ENCODE measurements around the gene TLL2.

Gene TLL2

DNA sequence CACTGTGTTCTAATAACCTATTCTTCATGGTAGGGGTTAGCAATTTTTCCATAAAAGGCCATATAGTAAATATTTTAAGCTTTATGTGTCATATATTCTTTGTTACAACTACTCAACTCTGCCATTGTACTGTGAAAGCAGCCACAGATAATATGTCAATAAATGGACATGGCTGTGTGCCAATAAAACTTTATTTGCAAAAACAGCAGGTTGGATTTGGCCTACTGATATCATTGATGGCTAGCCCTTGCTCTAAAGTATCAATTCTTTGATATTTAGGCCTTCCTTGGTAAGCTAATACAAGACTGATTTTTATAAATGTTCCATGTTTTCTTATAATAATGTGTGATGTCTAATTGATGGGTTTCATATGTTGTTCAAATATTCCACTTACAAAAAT is 77.7 kb downstream of the TLL2 start:
- in situ Hi-C loops (cut with HindIII; ENCODE audit: low sequenced_read_pairs) = no loop called here

DNA sequence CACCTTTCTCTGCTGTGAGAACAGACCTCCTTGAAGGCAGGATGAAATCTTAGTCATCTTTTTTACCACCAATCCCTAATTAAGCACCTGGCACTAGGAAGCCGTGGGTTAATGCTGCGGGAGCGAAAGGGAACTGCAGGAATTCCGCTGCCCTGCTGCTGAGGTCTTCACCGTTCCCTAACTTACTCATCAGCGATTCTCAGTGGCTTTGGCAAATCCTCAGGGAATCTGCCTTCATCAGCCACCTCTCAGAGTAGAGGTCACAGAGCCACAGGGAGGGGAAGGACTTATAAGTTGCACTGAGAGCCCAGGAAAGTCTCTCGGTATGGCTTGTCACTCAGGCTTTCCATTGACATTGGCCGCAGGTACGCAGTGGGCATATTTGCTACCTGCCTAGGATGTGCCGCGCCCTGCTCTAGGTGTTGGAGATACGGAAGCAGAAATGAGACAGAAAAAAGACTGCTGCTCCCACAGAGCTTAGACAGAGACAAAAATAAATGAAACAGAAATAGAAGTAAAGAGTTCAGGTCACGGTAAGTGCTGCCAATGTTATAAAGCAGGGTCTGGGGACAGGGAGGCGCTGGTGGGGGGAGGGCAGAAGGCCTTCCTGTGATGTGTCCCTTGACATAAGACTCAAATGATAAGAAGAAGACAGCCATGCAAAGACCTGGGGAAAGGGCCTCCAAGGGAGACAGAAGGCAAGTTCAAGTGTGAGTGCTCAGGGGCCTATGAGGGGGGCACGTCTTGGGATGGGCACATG is 82.3 kb downstream of the TLL2 start:
- in situ Hi-C loops (cut with HindIII; ENCODE audit: low sequenced_read_pairs) = no loop called here

DNA sequence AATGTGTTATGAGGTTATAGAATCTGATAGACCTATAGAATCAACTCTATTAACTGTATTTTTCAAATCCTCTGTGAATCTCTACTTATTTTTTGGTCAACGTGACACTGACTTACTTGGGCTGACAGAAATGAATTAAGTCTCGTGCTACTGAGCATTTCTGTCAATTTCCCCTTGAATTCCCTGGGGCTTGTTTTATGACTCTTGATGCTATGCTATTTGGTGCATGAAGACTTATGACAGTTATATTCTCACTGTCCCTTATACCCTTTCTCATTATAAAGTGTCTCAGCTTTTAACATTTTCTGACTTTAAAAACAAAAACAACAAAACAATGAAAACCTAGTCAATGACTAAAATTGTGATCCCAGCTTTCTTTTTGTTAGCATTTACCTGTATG is 86.4 kb downstream of the TLL2 start:
- in situ Hi-C loops (cut with HindIII; ENCODE audit: low sequenced_read_pairs) = no loop called here

DNA sequence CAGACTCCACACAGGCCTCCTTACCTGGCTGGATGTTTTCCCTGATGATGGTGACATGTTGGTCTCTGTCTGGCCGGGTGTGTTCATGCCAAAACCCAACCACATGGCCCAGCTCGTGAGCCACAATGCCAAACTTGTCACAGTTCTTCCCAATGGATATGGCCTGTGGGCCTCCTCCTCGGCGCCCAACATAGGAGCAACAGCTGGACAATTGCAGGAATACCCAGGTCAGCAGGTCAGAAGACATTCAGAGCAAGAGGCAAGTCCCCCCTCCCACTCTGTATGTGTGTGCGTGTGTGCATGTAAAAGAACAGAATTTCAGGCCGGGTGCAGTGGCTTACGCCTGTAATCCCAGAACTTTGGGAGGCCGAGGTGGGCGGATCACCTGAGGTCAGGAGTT is 91.2 kb downstream of the TLL2 start:
- in situ Hi-C loops (cut with HindIII; ENCODE audit: low sequenced_read_pairs) = no loop called here

DNA sequence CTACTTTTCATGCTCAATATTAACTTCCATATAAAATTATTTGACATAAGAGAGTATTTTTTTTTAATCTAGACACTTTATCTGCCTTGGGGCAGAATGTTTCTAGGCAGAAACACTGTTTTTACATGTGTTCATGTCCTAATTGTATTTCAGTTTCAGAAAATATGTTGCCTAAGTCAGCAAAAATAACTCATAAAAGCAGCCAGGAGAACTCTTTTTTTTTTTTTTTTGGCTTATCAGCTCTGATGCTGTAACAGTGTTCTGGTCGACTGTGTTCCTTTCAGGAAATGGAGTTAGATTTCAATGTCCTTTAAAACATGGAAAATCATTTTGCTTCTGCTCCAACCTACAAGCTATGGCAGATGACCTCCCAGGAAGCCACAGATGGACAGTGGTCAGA is 91.7 kb downstream of the TLL2 start:
- in situ Hi-C loops (cut with HindIII; ENCODE audit: low sequenced_read_pairs) = no loop called here

DNA sequence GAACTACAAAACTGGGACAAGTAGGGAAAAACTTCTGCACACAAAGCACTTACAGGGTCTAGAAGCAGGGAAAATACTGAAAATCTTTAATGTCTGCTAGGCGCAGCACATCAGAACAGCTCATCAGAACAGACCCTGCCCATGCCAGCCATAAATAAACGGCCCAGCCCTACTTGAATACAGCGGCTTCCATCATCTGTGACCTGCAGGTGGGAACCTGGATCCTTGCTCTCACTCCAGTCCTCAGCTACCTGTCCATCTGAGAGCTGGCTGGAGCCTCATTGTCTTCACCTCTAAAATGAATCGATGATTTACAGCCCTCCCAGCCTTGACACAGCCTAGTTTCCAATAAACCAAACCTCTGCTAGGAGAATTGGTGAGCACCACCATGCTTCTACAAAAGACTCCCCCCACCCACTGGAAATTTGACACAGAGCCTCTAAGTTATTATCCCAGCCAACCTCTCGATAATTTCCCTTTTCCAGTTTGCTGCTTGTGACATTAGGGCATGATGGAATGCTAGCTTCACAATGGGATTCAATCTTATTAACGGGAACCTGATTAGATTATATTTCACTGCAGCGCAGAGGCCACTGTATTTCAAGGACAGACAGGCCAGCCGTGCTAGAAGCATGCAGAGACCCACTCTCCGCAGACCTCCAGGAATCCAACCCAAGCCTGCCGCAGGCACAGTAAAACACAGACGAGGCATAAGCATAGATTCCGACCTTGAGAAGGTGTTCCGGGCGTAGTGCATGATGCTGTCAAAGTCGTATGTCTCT is 93.3 kb downstream of the TLL2 start:
- in situ Hi-C loops (cut with HindIII; ENCODE audit: low sequenced_read_pairs) = no loop called here

DNA sequence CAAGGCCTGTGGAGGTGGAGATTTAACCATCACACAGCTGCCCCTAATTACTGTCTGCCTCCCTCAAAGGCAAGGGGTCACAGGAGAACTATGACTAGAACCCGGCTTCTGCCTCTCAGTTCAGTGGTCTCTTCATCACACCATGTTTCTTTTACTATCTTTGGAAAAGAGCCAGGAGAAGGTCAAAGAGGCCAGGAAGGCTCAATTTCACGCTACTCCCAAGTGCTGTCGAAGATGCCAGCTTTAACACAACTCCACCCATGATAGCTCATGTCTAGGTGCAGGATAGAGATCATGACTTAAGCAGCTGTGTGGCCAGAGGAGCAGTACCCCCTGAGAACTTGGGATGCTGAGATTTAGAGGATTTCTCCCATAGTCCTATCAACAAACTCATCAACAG is 94.4 kb downstream of the TLL2 start:
- in situ Hi-C loops (cut with HindIII; ENCODE audit: low sequenced_read_pairs) = no loop called here

DNA sequence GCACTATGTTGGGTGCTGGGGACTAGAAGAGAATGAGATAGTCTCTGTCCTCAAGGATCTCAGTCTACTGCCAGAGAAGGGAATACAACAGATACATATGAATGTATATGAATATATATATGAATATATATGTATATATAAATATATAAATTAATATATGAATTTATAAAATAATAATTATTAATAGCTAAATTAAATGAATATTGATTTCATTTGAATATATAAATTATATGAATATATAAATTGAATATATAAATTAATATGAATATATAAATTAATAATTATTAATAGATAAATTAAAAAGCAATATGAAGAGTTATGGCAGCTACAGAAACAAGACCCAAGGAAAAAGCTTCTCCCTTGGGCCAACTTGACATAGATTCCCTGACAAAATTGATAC is 95.1 kb downstream of the TLL2 start:
- in situ Hi-C loops (cut with HindIII; ENCODE audit: low sequenced_read_pairs) = no loop called here

DNA sequence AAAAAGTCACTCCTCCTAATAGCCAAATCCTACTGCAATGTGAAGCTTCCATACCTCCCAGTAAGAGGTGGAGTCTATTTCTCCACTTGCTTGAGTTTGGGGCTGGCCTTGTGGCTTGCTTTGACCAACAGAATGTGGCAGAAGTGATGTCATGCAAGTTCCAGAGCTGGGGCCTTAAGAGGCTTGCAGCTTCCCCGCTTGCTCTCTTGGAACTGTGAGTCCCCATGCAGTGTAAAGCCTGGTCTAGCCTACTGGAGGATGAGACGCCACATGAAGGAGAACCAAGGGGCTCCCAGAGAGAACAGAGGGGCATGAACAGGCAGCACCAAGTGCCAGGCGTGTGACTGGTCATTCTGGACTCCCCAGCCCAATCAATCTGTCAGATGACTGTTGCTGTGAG is 96.3 kb downstream of the TLL2 start:
- in situ Hi-C loops (cut with HindIII; ENCODE audit: low sequenced_read_pairs) = no loop called here

DNA sequence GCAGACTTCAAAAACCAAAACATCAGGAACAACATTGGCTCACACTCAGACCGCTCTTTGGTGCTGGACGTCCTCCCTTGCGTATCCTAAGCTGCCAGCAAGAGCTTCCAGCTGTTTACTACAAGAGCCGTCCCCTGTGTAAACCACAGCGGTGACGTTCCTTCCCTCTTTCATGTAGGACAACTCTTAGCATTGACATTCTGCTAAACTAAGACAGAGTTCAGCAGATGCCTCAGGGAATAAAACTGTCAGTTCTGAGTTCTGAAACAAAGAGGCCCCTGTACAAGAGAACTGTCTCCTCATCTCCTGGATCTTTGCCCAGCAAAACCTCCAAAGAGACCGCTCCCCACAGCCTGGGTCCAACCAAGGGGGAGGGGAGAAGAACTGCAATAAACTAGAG is 97.1 kb downstream of the TLL2 start:
- in situ Hi-C loops (cut with HindIII; ENCODE audit: low sequenced_read_pairs) = no loop called here

DNA sequence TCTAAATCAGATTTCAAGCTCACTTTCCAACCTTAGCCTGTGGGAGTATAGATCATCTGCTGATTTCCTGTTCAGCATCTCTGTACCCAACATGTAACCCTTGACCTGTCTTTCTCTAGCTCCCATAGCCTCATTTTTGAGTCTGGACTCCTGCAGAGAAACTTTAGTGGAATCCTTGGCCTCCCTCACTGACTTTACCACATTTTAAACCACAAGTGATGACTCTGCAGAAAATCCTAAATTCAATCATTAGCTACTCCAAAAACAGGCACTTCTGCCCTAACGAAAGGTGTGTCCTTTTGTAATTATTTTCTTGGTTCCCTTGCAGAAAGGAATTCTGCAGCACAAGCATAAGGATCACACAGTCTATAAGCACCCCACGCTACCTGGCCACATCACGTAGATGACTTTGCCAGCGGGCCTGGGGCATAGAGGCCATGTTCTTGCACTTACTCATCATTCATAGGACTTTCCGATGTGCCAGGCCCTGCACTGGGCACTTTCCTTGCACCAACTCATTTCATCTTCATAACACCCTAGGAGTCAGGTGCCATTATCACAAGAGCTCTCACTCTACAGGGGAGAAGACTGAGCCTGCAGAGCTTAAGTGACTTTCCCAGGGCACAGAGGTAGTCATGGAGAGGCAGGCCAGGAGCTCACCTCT is 97.7 kb downstream of the TLL2 start:
- in situ Hi-C loops (cut with HindIII; ENCODE audit: low sequenced_read_pairs) = no loop called here

DNA sequence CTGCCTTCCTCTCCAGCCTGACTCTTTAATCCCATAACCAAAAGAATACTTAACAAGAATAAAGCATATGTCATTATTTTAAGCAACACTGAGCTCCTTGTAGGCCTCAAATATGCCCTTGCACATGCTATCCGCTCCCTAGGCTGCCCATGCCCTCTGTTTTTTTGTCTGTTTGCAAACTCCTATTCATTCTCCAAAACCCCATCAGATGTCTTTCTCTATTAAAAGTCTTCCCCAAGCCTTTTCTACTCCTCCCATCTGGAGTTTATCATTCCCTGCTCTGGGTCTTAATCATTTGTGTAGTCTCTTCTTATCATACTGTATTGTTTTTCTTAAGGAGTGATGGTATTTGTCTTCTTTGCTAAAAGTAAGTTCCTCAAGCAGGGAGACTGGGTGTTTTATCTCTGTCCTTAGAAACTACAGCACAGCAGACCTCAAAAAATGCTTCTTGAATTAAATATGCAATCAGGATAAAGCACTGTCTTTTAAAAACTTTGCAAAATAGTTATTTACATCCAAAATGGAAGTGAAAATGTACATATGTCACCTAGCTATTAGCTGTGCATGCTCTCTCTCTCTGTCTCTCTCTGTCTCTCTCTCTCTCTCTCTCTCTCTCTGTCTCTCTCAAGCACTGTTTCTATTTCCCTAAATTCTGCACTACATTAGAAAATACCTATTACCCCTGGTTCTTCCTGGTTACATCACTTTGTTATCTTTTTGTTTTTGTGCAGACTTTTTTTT is 98.4 kb downstream of the TLL2 start:
- in situ Hi-C loops (cut with HindIII; ENCODE audit: low sequenced_read_pairs) = no loop called here

DNA sequence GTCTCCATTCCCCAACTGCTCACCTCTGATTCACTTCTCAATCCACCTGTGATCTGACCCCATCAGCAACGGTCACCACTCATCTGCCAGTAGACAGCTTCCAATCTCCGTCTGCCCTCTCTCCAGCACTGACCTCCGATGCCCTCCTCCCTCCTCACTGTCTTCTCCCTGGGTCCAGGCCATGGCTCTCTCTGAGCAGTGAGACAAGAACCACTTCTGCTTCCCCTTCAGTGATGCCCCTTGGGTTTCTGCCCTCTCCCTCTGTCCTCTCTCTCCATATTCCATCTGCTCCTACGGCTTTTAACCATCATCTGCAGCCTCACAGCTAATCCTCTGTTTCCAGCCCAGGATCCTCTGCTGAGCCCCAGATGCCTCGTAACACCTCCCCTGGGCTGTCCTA is 99.4 kb downstream of the TLL2 start:
- in situ Hi-C loops (cut with HindIII; ENCODE audit: low sequenced_read_pairs) = no loop called here

DNA sequence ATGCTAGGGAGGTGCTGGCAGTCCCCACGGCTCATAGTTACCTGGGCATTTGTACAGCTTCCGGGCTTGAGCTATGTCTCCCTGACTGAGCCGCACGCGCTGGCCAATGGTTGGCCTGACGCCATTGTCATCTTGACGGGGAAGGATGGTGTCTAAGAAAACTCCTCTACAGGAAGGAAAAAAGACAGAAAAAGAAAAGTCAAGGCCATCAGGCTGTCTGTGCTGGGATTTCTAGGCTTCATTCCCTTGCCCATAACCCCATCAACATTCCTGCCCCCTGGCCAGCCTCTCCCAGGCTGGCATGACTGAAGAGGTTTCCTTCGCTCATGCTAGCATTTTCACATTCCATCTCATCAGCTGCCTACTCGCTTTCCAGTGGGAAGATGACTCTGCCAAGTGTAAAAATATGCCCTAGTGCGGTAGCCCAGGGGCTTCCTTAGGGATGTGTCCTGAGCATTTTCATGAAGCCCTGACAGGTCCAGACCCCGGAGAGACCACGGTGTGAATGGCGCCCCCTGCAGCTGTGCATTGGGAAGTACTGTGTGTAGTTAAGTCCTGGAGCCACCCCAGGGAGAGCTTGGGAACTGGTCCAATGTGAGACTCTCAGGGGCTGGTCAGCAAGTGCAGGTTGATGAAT is 100.5 kb downstream of the TLL2 start:
- in situ Hi-C loops (cut with HindIII; ENCODE audit: low sequenced_read_pairs) = no loop called here

DNA sequence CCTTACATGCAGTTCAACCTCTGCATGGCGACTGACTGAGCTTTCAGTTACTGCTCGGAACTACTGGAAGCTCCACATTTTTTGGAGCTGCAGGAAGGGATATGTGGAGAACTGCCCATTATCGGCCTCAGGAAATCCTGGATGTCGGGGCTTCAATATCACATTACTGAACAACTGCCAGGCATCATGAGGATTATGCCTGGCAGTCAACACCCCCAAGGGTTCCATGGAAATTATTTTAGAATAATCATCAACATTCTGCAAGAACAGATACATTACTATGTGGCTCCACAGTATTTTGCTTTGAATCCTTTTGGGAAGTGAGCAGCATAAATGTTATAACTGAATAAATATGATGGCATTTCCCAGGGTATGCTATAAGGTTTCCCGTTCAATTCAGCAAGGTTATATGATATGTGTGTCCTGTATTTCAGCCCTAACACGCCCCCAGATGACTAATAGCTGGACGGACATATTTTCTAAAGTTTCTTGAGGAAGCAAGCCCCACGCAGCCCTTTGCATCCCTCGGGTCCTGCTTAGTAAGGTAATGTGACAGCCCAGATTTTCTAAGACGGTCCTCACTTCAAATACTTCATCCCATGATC is 101.9 kb downstream of the TLL2 start:
- in situ Hi-C loops (cut with HindIII; ENCODE audit: low sequenced_read_pairs) = no loop called here

DNA sequence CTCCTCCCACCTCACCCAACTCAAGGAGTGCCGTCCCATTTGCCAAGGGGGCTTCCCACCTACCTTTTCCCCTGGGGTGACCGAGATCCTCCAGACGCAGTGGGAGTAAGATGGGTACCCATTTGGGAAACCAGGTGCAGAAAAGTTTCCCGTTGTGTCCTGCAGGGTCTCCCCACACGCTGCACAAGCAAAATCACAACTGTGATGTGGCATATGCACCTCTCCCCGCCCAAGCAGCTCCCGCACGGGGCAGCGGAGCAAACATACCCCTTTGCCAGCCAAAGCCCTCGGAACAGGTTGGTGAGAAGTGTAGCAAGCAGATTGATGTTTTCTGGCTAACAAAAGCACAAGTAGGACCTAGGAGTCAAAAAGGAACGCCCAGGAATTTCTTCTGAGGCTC is 103.4 kb downstream of the TLL2 start:
- in situ Hi-C loops (cut with HindIII; ENCODE audit: low sequenced_read_pairs) = no loop called here

DNA sequence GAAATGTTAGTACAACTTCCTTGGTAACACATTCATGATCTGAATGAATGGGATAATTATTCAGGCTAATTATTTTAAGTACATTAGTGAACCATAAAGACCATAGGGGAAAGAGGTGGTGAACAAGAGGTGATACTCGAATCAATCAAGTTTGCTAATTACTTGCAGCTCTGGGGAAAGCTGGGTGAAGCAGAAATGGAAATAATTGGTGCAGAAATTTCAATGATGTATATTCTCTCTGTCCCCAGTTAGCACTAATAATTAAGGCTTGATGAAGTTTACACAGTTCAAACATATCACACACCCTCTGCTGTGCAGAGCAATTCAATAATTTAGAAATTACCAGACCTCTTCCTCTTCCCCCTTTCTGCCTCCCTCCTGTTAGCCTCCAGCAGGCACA is 105.5 kb downstream of the TLL2 start:
- in situ Hi-C loops (cut with HindIII; ENCODE audit: low sequenced_read_pairs) = no loop called here

DNA sequence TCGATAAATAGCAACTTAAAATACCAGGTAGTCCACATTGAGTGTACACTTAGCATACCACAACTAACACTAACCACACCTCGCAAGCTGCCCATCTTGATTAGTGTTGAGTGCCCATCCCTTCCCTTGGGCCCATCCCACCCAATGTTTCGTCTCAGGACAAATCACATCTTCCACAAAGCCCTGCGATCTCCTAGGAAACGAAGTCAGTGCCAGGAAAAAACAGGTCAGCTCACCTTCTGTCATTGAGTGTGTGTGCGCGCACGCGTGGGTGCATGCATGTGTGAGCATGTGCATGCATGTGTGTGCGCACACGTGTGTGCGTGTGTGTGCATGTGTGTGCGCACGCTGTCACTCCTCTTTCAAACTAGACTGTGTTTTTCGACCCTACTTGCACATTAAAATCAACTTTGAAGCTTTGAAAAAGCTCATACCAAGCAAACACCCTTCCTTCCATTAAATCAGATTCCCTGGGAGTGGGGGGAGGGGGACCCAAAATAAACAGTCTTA is 106.1 kb downstream of the TLL2 start:
- in situ Hi-C loops (cut with HindIII; ENCODE audit: low sequenced_read_pairs) = no loop called here

DNA sequence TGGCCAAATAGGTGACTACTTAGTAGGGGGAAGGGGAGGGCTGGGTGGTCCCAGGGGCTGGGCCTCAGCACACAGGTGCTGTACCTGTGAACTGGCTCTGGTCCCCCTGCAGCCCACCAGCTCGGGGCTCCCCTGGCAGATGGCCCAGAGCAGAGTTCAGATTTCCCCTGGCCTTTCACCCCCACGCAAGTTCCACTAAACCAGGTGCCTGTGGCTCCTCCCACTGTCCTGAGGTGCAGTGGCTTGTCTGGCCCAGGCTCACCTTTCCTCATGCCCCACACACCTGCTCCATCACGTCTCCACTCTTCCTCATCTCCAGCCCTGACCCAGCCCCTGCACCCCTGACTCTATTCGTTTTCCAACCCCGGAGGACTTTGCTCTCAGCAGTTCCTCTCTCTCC is 107.6 kb downstream of the TLL2 start:
- in situ Hi-C loops (cut with HindIII; ENCODE audit: low sequenced_read_pairs) = no loop called here
